SK-N-SH (cell line): ENCODE results near the gene VPS33A.

Experiments used
- CHD2 ChIP-seq: fragments of 150-350 bp; IDR thresholded peaks from 2 replicates; pipeline ENCODE4 v1.6.1; 2018; ENCODE audit warnings: low read length; ENCODE audit not compliant: partially characterized antibody
- EP300 ChIP-seq, 2 experiments: IDR thresholded peaks; 2 replicates each; pipeline versions ENCODE4 v1.4.0 to v1.6.1; 2012; ENCODE audit warnings: borderline replicate concordance in 1 of 2, low read depth in 1 of 2, low read length in 1 of 2
- FOXJ3 ChIP-seq: sonication (generic); formaldehyde crosslinking; IDR thresholded peaks from 2 replicates; pipeline ENCODE4 v1.5.1; 2020; ENCODE audit warnings: mild to moderate bottlenecking, missing genetic modification reagents
- GABPA ChIP-seq: IDR thresholded peaks from 2 replicates; pipeline ENCODE4 v1.4.0; 2012; ENCODE audit warnings: low read depth, mild to moderate bottlenecking
- MXI1 ChIP-seq: IDR thresholded peaks from 2 replicates; pipeline ENCODE4 v1.6.1; 2012; ENCODE audit warnings: mild to moderate bottlenecking, low read depth, low read length, improper control_type of control experiment
- NFIC ChIP-seq: IDR thresholded peaks from 2 replicates; pipeline ENCODE4 v1.4.0; 2012; ENCODE audit warnings: borderline replicate concordance
- RAD21 ChIP-seq: IDR thresholded peaks from 2 replicates; pipeline ENCODE4 v1.6.1; 2012; ENCODE audit warnings: mild to moderate bottlenecking, low read length
- SIN3A ChIP-seq: IDR thresholded peaks from 2 replicates; pipeline ENCODE4 v1.6.1; 2012; ENCODE audit warnings: low read depth, mild to moderate bottlenecking, low read length, moderate library complexity, borderline replicate concordance
- TF ChIP-seq, protein P1 (sequence below): IDR thresholded peaks from 2 replicates; pipeline ENCODE4 v1.6.1; 2012; ENCODE audit warnings: mild to moderate bottlenecking, low read depth, low read length, moderate library complexity
- TF ChIP-seq, protein P2 (sequence below): fragments of 200-600 bp; sonication (generic); IDR thresholded peaks from 2 replicates; pipeline ENCODE4 v1.6.1; 2017; ENCODE audit warnings: antibody characterized with exemption, mild to moderate bottlenecking, moderate library complexity
- TF ChIP-seq, protein P3 (sequence below): IDR thresholded peaks from 2 replicates; pipeline ENCODE4 v1.4.0; 2012; ENCODE audit warnings: low read depth

DNA sequence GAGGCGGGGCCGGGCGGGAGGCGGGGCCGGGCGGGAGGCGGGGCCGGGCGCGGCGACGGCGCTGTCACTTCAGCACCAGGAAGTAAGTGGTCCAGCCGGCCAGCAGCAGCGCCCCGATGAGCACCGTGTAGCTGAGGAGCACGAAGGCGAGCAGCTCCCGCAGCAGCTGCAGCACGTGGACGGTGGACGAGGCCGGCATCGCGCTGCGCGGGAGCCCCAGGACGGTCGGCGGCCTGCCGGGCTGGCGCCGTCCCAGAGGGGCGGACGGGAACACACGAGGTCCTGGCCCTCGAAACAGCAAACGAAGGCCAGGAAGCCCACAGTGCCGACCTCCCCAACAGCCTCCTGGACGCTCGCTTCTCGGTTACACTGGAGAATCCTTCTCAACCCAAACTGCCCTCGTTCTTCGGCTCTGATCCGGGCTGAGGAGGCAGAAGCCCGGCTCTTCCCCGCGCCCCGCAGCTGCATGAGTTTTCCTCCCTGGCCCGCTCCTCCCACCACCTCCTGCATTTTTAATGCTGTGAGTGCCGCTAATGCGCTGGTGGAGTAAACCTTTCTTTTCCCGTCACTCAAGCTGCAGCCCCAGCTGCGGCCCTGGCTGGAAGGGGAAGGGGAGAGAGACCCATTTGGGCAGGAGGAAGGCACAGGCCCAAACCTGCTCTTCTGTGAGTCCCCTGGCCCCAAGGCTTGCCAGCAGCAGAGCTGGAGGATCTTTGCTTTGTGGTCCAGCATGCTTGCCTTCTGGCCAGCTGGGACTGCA lies 39.7 kb downstream of the VPS33A start:
- TF ChIP-seq CHD2 (no peak), RAD21 (no peak), GABPA (no peak), NFIC (no peak), FOXJ3 (no peak), EP300 (IDR thresholded peaks at IDR 0.05; ENCODE audit: borderline replicate concordance in 1 of 2, low read depth in 1 of 2, low read length in 1 of 2) (no peak), MXI1 (peak; percentile 96), SIN3A (peak; percentile 94; the same call in 1 of the 2 replicates)
- TF ChIP-seq, protein P1, sequence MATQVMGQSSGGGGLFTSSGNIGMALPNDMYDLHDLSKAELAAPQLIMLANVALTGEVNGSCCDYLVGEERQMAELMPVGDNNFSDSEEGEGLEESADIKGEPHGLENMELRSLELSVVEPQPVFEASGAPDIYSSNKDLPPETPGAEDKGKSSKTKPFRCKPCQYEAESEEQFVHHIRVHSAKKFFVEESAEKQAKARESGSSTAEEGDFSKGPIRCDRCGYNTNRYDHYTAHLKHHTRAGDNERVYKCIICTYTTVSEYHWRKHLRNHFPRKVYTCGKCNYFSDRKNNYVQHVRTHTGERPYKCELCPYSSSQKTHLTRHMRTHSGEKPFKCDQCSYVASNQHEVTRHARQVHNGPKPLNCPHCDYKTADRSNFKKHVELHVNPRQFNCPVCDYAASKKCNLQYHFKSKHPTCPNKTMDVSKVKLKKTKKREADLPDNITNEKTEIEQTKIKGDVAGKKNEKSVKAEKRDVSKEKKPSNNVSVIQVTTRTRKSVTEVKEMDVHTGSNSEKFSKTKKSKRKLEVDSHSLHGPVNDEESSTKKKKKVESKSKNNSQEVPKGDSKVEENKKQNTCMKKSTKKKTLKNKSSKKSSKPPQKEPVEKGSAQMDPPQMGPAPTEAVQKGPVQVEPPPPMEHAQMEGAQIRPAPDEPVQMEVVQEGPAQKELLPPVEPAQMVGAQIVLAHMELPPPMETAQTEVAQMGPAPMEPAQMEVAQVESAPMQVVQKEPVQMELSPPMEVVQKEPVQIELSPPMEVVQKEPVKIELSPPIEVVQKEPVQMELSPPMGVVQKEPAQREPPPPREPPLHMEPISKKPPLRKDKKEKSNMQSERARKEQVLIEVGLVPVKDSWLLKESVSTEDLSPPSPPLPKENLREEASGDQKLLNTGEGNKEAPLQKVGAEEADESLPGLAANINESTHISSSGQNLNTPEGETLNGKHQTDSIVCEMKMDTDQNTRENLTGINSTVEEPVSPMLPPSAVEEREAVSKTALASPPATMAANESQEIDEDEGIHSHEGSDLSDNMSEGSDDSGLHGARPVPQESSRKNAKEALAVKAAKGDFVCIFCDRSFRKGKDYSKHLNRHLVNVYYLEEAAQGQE = peak; percentile 94
- TF ChIP-seq, protein P2, sequence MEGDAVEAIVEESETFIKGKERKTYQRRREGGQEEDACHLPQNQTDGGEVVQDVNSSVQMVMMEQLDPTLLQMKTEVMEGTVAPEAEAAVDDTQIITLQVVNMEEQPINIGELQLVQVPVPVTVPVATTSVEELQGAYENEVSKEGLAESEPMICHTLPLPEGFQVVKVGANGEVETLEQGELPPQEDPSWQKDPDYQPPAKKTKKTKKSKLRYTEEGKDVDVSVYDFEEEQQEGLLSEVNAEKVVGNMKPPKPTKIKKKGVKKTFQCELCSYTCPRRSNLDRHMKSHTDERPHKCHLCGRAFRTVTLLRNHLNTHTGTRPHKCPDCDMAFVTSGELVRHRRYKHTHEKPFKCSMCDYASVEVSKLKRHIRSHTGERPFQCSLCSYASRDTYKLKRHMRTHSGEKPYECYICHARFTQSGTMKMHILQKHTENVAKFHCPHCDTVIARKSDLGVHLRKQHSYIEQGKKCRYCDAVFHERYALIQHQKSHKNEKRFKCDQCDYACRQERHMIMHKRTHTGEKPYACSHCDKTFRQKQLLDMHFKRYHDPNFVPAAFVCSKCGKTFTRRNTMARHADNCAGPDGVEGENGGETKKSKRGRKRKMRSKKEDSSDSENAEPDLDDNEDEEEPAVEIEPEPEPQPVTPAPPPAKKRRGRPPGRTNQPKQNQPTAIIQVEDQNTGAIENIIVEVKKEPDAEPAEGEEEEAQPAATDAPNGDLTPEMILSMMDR = no peak
- TF ChIP-seq, protein P3, sequence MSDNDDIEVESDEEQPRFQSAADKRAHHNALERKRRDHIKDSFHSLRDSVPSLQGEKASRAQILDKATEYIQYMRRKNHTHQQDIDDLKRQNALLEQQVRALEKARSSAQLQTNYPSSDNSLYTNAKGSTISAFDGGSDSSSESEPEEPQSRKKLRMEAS = peak; percentile 100
